ENCODE measurements around the gene MTERF4.
"Not testable (repeated sequence)": the region's sequence is repeated elsewhere in the genome, so short reads cannot be mapped to it uniquely, and the experiment has no call there.

The MTERF4 gene

GRCh38 chr2:241110607-241111439 is 8.7 kb upstream of the MTERF4 start:
- DNase-seq = no peak

- no peak for DNase-seq
Observed at GRCh38 chr2:241110089-241110606, 8.1 kb upstream of the MTERF4 start.

GRCh38 chr2:241109210-241110088 is 7.4 kb upstream of the MTERF4 start:
- DNase-seq = no peak

- DNase-seq = no peak
Observed at GRCh38 chr2:241108271-241109209, 6.5 kb upstream of the MTERF4 start.

GRCh38 chr2:241107031-241107783 is 5.1 kb upstream of the MTERF4 start:
- DNase-seq = no peak

- DNase-seq = no peak
Observed at GRCh38 chr2:241105641-241106040, 3.6 kb upstream of the MTERF4 start.

- DNase-seq = not testable (repeated sequence)
Observed at GRCh38 chr2:241104611-241105010, 2.5 kb upstream of the MTERF4 start.

GRCh38 chr2:241103176-241103595 is 1.1 kb upstream of the MTERF4 start:
- DNase-seq = peak; percentile 17

GRCh38 chr2:241099246-241099645 is 2.8 kb downstream of the MTERF4 start:
- DNase-seq = no peak

- DNase-seq = no peak
Observed at GRCh38 chr2:241096979-241097378, 5.1 kb downstream of the MTERF4 start.

GRCh38 chr2:241095594-241096290 is 6.3 kb downstream of the MTERF4 start:
- DNase-seq = no peak

GRCh38 chr2:241094924-241095420 is 7.1 kb downstream of the MTERF4 start:
- no peak for DNase-seq

GRCh38 chr2:241094172-241094571 is 7.9 kb downstream of the MTERF4 start:
- DNase-seq = no peak

- not testable (repeated sequence) for DNase-seq
Observed at GRCh38 chr2:241093133-241093781, 8.8 kb downstream of the MTERF4 start.

GRCh38 chr2:241092677-241093076 is 9.4 kb downstream of the MTERF4 start:
- DNase-seq = no peak

- DNase-seq = no peak
Observed at GRCh38 chr2:241091734-241092445, 10.2 kb downstream of the MTERF4 start.

- DNase-seq = no peak
Observed at GRCh38 chr2:241091201-241091600, 10.9 kb downstream of the MTERF4 start.

- no peak for DNase-seq
Observed at GRCh38 chr2:241088791-241089732, 13.0 kb downstream of the MTERF4 start.
